Measurements from ENCODE around the gene KDM2A. TPM values are rescaled to one million over a fixed set of nuclear protein-coding genes. Genes with fewer than 3 reads are reported as not detected.

The KDM2A gene
- total and polyA plus RNA-seq, 2 donors from 2014 or later: 16.2 to 82.6 TPM

DNA sequence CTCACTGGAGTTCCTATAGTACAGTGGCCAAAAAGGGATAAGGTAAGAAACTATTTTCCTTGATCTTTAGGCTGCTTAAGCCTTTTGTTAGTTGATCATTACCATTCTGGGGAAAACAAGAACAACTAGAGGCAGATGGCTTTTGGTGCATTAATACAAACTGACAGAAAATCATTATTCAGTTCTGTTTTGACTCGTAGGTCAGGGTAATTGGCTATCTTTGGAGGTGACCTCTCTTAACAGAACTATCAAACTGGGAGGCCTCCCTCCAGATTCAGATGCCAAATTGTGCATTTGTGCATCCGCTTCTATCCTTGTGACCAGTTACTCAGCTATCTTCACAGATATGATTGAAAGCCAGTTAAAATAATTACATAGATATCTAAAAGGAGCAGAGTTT, 124.0 kb downstream of the KDM2A start:
- peaks cover 10 to 37% (median 22%) of the 10 kb centered on the region in 3 donors for H3K4me1 ChIP-seq (ENCODE audit: control insufficient read depth in 2 of 3, insufficient read depth in 2 of 3, low read depth in 1 of 3, low read length in 3 of 3)
- no peak for FAIRE-seq
- H3K36me3 ChIP-seq (ENCODE audit: control insufficient read depth in 2 of 3, insufficient read depth in 3 of 3, low read length in 3 of 3): peaks cover 11 to 34% (median 27%) of the 10 kb centered on the region in 3 donors
- H3K9me3 ChIP-seq (ENCODE audit: control insufficient read depth in 2 of 3, insufficient read depth in 1 of 3, low read length in 3 of 3): no peaks in the 10 kb centered on the region
- peak overlapping the region in 2 of 3 donors; percentile 32 to 42 for H3K4me3 ChIP-seq (ENCODE audit: low read length in 3 of 3)
- TF ChIP-seq, protein P1, sequence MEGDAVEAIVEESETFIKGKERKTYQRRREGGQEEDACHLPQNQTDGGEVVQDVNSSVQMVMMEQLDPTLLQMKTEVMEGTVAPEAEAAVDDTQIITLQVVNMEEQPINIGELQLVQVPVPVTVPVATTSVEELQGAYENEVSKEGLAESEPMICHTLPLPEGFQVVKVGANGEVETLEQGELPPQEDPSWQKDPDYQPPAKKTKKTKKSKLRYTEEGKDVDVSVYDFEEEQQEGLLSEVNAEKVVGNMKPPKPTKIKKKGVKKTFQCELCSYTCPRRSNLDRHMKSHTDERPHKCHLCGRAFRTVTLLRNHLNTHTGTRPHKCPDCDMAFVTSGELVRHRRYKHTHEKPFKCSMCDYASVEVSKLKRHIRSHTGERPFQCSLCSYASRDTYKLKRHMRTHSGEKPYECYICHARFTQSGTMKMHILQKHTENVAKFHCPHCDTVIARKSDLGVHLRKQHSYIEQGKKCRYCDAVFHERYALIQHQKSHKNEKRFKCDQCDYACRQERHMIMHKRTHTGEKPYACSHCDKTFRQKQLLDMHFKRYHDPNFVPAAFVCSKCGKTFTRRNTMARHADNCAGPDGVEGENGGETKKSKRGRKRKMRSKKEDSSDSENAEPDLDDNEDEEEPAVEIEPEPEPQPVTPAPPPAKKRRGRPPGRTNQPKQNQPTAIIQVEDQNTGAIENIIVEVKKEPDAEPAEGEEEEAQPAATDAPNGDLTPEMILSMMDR (IDR thresholded peaks at IDR 0.05; ENCODE audit: borderline replicate concordance, extremely low read depth, insufficient read depth): no peak
- peak overlapping the region in 1 of 3 donors; percentile 44 for H3K9ac ChIP-seq (ENCODE audit: low read length in 3 of 3)
- no peaks in the 10 kb centered on the region for H3K27me3 ChIP-seq (ENCODE audit: control insufficient read depth, insufficient read depth, low read length)
- intact Hi-C loops (cut with DNase I): no loop called here
- H3K27ac ChIP-seq (ENCODE audit: low read depth in 2 of 2, low read length in 2 of 2): peak overlapping the region; percentile 18 to 37
- no peak for DNase-seq

DNA sequence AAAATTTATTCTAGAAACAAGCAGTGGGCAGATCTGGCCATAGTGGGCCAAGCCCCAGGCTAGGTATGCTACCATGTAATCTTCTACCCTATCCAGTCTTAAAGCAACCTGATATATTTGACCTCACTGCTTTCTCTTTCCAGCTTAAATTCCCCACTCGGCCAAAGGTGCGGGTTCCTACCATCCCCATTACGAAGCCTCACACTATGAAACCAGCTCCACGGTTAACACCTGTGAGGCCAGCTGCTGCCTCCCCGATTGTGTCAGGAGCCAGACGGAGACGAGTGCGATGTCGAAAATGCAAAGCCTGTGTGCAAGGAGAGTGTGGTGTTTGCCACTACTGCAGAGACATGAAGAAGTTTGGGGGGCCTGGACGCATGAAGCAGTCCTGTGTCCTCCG, 126.0 kb downstream of the KDM2A start:
- DNase-seq: no peak

DNA sequence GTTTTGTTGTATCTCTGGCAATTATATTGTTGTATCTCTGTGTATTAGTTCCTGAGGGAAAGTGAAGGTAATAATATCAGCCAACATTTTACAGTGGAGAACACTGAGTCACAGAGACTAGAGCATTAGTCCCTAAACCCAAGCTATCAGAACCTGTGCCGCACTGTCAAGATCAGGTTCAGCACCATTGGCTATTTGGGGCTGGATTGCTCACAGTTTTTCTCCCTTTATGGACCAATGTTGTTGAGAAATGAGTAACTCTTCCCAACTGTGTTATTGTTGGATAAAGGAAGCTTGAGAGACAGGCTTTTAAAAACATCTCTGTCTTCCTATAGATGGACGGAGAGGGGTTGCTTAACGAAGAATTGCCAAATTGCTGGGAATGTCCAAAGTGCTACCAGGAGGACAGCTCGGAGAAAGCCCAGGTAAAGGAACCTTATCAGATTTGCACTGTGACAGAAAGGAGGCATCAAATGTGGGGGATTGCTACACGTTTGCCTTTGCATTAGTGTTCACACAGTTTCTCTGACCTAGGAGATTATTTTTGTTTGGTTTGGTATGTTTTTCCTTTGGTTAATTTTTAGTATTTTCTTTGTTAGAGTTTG, 129.0 kb downstream of the KDM2A start:
- no peak for DNase-seq
- no peaks in the 10 kb centered on the region for H3K27me3 ChIP-seq (ENCODE audit: control insufficient read depth, insufficient read depth, low read length)
- peaks cover 0 to 15% (median 11%) of the 10 kb centered on the region in 3 donors for H3K4me1 ChIP-seq (ENCODE audit: control insufficient read depth in 2 of 3, insufficient read depth in 2 of 3, low read depth in 1 of 3, low read length in 3 of 3)
- H3K27ac ChIP-seq (ENCODE audit: low read depth in 2 of 2, low read length in 2 of 2): no peak overlapping the region
- H3K4me3 ChIP-seq (ENCODE audit: low read length in 3 of 3): no peak overlapping the region
- H3K9me3 ChIP-seq (ENCODE audit: control insufficient read depth in 2 of 3, insufficient read depth in 1 of 3, low read length in 3 of 3): no peaks in the 10 kb centered on the region
- TF ChIP-seq, protein P1 (IDR thresholded peaks at IDR 0.05; ENCODE audit: borderline replicate concordance, extremely low read depth, insufficient read depth): no peak
- H3K36me3 ChIP-seq (ENCODE audit: control insufficient read depth in 2 of 3, insufficient read depth in 3 of 3, low read length in 3 of 3): peaks cover 24 to 79% (median 59%) of the 10 kb centered on the region in 3 donors
- no peak overlapping the region for H3K9ac ChIP-seq (ENCODE audit: low read length in 3 of 3)
- FAIRE-seq: no peak
- intact Hi-C loops (cut with DNase I): no loop called here

More for the DNA sequence above, 126.0 kb downstream of the KDM2A start:
- H3K4me3 ChIP-seq (ENCODE audit: low read length in 3 of 3): no peak overlapping the region
- intact Hi-C loops (cut with DNase I): no loop called here
- H3K4me1 ChIP-seq (ENCODE audit: control insufficient read depth in 2 of 3, insufficient read depth in 2 of 3, low read depth in 1 of 3, low read length in 3 of 3): peaks cover 4 to 30% (median 23%) of the 10 kb centered on the region in 3 donors
- no peak for FAIRE-seq
- no peaks in the 10 kb centered on the region for H3K27me3 ChIP-seq (ENCODE audit: control insufficient read depth, insufficient read depth, low read length)
- TF ChIP-seq, protein P1 (IDR thresholded peaks at IDR 0.05; ENCODE audit: borderline replicate concordance, extremely low read depth, insufficient read depth): no peak
- peaks cover 17 to 54% (median 41%) of the 10 kb centered on the region in 3 donors for H3K36me3 ChIP-seq (ENCODE audit: control insufficient read depth in 2 of 3, insufficient read depth in 3 of 3, low read length in 3 of 3)
- no peak overlapping the region for H3K9ac ChIP-seq (ENCODE audit: low read length in 3 of 3)
- no peaks in the 10 kb centered on the region for H3K9me3 ChIP-seq (ENCODE audit: control insufficient read depth in 2 of 3, insufficient read depth in 1 of 3, low read length in 3 of 3)
- no peak overlapping the region for H3K27ac ChIP-seq (ENCODE audit: low read depth in 2 of 2, low read length in 2 of 2)
